HG02642 (cell line): ENCODE results near the gene ACOXL.
A peak's percentile ranks its signal among the peaks of the same experiment; 100 is the strongest.

Experiments used
- ATAC-seq: cut with Tn5 transposase; IDR thresholded peaks from one replicate; pipeline ENCODE4 v1.9.1; 2021; ENCODE audit warnings: mild to moderate bottlenecking; ENCODE audit not compliant: unreplicated experiment, poor library complexity

Gene ACOXL

DNA sequence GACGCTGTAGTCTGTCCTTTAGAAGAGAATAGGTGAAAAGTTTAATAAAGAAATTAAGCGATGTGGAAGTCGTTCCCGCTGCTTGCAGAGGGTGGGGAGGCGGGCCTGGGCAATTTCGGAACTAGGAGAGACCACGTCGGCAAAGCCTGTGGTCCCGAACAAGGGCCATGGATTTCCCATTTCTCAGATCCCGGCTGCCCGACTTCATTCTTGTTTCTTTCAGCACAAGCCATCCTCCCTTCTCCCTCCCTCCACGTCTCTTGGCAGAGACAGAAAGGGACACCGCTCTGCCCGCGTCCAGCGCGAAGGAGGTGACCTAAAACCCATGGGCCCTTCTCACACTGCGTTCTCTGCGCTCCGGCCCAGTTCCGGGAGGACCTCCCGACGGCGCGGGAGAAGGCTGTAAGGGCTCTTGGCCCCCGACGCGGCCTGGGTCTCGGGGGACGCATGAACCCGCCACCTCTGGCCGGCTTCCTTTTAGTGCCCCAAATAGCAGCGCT, 386.2 kb downstream of the ACOXL start:
- ATAC-seq: no peak

DNA sequence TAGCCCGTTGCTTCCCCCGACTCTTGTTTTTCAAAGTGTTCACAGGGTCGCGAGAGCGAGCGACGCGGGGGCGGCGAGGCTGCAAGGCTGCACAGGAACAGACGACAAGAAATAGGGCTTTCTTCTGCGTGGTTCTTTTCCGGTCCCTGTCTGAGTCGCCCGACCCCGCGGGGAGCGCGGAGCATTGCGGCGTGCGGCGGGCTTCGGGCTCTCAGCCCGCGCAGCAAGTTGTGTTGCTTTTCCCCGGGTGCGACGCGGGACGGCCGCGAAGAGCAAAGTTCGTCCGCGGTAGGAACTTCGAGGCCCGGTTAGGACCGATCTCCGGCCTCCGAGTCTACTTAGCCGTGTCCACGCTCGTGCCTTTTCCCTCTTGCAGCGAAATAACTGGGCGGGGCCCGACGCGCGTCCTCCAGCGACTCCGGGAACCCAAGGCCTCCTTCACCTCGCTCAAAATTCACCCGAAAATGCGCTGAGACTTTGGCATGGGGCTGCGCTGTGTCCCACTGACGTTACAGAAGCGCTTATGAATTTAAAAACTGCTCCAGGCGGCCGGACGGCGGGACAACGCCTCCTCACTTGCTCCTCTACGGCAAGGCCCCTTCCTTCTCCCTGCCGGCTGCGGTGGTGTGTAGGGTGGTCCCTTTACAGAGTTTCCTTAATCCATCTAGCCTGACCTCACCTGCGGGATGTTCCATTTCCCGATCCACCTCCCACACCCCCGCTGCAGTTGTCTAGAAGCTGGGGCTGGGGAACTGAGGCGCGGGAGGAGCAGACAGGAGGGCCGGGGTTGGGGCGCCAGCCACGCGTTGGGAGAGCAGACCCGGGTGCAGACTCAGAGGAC, 386.8 kb downstream of the ACOXL start:
- no peak for ATAC-seq

DNA sequence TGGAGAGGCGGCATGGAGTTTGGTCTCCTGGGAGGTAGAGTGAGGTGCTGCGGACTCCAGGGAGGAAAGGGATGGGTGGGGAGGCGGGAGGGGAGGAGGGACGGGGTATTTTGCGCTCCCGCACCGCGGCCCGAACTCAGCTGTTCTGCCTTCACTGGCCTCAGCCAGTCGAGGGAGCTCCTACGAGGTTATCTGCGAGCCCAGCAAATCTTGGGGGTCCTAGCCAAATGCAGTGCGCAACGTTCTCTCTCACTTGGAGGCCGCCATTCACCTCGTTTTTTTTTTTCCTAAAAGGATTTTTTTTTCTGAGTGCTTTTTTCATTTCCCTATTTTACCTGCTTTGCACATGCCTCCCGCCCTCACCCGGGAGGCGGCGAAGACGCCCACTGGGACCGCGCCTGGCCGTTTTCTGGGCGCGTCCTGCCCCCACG, 387.5 kb downstream of the ACOXL start:
- ATAC-seq: peak; percentile 5

DNA sequence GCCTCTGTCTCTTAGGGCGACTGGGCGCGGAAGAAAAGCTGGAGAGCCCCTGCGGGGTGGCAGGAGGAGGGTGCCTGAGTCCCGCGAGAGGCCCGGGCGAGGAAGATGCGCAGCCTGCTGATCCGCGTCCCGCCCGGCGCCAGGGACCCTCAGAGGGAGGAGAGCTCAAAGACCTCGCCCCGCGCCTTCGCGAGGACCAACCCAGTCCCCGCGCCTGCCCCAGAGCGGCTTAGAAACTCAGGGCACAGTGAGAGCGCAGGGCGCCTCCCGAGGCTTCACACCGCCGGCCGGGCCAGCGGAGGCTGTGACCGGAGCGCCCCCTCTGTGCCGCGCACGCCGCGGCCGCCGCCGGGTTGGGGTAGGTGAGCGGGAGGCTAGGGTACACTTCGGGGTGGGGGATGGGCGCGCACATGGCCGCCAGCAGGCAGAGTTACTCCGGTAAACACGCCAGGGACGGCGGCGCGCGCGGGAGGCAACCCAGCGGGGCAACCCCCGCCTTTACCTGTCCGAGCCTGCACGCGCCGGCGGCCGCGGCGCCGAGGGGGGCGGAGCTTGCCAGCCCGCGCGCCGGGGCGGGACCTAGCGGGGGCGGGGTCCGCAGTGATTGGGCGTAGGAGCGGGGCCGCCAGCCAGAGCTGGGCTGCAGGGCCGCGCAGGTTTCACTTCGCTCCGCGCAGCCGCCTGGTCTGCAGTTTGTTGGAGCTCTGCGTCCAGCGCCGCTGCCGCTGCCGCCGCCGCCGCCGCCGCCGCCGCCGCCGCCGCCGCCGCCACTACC, 388.1 kb downstream of the ACOXL start, which contains the start of gene BCL2L11:
Gene BCL2L11, plus strand, starts transcription at position 662 of the 775 bp plus-strand sequence. CDS start 2,832 bp downstream, outside the sequence.
- ATAC-seq: peak; percentile 58

DNA sequence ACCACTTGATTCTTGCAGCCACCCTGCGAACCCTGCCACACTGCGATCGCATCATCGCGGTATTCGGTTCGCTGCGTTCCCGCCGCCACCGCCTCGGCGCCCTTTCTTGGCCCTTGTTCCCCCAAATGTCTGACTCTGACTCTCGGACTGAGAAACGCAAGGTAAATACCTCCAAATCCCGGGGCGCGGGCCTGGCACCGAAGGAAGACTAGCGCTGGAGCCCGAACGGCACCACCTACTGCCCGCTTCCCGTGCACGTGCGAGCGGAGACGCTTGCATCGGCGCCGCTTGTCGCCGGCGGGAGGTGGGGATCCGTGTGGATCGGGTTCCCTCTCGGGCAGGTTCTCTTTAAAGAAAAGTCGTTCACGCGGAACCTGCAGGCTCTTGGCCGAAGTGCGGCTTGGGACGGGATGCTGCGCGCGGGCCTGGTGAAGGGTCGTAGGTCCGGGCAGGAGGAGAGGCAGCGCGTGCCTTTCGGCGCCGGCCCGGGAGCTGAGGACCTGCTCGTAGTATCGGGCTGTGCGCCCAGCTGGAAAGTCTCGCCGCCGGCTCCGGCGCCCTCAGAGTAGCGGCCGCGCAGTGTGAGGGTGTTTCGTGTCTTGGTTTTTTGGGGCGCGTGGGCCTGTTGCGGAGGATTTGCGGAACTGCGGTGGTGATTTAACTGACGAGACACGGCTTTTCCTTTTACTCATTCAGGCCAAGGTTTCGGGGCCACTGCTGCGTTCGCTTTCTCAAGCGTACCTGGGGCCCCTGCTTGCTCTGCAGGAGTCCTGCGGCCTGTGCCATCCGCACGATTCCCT, 388.9 kb downstream of the ACOXL start:
- peak; percentile 6 for ATAC-seq

DNA sequence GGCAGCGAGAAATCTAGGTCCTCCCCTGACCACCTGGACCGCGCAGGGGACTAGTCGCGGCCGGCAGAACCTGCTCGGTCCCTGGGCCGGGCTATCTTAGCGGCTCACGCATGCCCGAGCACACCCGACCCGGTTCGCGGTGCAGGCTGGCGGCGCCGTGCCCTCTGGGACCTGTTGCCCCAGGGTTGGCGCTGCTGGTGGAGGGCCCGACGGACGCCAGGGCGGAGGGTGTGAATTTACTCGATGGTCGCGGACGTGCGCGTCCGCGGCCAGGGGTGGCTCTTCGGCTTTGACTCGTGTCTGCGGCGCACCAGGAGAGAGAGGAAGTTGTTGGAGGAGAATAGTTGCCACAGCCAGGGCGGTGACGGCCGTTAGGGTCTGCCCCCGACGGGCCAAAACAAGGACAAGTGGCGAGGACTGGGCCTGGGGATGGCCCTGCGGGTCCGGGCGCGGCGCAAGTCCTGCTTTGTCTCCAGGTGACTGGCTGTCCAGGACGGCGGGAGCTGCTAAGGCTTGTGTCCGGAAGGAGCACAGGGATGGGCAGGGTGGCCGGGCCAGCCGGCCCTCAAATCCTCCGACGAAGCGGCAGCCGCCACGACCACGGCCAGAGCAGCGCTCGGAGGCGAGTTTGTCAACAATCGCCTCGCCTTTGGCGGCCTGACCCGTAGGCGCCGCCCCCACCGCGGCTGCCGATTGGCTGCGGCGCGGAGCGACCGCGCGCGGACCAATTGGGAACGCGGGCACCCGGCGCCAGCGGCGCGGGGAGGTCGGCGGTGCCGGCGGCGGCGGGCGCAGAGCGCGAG, 389.7 kb downstream of the ACOXL start:
- ATAC-seq: peak; percentile 54

DNA sequence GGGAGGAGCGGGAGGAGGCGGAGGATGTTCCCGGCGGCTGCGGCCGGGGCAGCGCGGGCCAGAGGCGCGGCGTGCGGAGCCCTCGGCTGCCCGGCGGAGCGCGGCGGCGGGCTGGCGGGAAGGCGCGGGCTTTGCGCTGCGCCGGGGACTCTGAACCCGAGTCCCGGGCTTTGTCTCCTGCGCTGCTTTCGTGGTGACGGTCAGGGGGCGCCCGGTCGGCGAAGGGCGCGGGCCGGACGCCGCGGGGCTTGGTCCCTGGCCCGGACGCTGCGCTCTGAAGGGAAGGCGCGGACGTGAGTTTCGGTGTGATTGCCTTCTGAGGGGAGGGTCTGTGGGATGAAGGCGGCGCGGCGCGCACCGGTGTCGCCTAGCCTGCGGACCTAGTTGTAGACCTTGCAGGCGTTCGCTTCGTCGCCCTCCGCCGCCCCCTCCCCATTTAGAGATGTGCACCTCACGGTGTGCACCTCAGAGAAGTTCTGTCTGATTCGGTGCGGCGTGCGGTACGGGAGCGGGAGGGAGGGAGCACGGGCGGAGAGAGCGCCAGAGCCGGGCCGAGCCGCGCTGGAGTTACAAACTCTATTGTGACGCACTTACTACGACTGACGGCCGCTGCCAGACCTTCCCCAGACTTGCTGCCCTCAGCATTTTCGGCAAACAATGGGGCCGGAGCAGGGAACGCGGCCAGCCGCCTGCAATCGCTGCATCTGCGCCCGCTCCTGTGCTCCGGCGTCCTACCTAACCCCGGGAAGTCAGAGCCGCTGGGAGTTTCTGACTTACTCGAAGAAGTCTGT, 390.5 kb downstream of the ACOXL start:
- ATAC-seq: peak; percentile 0

DNA sequence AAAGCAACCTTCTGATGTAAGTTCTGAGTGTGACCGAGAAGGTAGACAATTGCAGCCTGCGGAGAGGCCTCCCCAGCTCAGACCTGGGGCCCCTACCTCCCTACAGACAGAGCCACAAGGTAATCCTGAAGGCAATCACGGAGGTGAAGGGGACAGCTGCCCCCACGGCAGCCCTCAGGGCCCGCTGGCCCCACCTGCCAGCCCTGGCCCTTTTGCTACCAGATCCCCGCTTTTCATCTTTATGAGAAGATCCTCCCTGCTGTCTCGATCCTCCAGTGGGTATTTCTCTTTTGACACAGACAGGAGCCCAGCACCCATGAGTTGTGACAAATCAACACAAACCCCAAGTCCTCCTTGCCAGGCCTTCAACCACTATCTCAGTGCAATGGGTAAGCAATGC, 391.4 kb downstream of the ACOXL start:
- ATAC-seq: no peak

DNA sequence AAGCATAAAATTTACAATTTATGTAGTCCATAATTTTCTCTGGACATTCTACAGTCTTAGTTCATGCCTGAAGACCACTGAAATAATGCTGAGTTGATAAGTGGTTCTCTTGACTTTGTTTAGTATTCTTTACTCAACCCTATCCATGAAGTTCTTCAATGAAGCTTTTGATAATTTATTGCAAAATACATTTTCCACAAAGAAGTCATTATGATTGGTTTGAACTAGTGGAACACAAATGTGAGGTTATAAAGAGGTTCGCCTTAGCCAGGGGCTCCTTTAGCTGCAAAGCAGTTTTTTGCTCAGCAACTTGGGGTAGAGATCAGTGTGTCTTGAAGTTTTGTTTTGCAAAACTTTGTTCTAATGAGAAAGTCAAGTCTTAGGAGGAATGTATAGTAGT, 394.2 kb downstream of the ACOXL start:
- ATAC-seq: no peak

DNA sequence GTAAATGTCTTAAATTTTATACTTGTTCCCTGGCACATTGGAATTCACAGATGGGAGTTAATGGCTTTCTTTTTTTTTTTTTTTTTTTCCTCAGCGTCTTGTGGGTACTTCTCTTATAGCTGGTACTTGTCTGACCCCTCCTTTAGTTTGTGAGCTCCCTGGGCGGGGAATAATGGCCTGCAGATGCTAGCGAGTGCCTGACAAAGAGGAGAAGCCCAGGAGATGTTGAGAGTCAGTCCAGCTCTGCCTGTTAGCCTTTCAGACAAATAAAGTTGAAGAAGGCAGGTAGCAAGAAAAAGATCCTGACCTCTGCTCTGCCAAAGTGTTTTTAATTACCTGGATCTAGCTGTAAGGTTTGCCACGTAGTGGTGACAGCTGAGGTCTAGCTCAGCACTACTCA, 395.0 kb downstream of the ACOXL start:
- ATAC-seq: no peak

DNA sequence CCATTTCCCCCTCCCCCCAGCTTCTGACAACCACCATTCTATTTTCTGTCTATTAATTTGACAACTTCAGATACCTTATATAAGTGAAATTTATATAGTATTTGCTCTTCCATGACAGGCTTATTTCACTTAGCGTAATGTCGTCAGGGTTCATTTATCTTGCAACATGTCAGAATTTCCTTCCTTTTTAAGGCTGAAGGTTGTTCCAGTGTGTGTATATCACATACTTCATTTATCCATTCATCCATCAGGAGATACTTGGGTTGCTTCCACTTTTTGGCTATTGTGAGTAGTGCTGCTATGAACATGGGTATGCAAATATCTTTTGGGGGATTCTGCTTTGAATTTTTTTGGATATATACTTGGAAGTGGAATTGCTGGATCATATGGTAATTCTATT, 395.7 kb downstream of the ACOXL start:
- ATAC-seq: no peak

DNA sequence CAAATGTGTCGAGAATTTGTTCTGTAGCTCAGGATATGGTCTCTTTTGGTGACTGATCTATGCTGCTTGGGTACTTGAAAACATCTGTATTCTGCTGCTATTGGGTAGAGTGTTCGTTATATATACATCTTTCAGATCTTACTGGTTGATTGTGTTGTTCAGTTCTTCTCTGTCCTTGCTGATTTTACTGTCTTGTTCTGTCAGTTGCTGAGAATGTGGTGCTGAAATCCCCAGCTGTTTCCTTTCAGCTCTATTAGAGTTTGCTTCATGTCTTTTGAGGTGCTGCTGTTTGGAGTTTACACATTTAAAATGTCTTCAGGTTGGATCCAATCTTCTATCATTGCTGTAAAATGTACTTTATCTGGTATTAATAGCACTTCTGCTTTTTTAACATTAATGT, 401.2 kb downstream of the ACOXL start:
- ATAC-seq: no peak

DNA sequence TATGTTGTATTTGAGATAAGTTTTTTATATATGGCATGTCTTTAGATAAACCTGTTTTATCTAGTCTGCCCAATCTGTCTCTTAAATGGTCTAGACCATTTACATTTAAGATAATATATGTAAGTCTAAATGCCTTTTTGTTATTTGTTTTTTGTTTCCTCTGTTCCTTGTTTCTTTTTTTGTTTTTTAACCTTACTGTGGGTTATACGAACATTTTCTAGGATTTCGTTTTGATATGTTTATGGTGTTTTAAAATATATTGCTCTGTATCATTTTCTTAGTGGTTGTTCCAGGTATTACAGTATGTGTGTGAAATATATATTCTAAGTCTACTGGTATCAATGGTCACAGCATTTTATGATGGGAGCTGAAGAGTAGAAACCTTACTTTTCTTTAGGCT, 401.7 kb downstream of the ACOXL start:
- ATAC-seq: no peak

DNA sequence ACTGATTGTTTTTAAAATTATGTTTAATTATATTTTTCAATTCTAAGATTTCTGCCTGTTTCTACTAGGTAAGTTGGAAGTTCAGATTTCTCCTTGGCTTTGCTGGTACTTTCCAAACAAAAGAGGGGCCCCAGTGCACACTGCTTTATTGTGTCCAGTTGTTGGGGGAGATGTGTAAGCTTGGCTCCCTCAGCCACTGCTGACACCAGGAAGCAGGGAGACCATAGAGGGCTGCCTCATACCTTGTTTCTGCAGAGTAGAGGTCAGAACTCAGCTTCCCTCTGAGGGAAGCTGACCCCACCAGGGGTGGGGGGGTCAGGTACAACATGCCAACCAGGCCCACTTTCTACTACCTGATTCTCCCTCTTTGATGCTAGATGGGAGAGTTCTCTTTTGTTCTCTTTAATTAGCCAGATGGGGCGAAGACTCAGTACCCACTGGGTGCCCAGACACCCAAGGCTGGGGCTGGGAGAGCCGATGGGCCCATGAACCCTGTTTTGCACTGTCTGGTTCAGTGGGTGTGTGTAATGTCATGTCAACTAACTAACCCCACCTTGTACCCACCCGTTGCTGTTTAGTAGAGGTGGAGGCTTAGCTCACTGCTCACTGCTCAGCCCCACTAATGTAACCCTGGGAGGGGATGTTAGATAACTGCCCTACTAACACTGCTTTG, 403.0 kb downstream of the ACOXL start:
- no peak for ATAC-seq

DNA sequence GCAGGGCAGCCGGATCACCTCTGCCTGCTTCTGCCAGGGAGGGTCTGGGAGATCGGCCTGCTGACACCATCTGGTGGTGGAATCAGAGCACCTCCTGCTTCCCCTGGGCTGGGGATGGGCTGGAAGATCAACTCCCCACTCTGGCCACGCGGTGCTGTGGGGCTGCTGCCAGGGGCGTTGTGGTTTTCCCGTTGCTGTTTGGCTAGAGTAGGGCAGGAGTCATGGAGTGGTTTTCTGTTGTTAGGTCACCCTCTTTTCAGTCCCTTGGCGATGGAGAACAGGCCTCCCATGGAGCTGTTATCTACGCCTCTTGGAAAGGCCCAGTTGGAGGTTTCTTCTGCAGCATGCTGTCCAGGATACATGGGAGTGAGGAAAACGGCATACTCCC, 403.5 kb downstream of the ACOXL start:
- ATAC-seq: no peak

DNA sequence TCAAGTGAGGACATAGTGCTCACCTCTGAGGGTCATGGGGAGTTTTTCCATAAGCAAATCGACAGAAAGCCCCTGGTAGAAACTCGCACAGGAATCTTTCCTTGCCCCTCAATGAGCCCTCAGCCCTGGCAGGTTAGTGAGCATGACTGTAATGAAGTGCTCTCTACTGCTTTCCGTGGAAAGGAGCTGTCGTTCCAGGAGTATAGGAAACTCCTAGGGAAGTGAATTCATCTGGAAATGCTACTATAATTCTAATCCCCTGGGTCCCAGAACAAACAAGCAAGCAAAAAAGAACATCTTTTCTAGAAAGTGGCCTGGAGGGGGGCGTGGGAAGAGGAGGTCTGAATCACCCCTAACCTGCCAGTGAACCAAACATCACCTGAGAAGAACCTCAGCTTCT, 406.5 kb downstream of the ACOXL start:
- no peak for ATAC-seq

DNA sequence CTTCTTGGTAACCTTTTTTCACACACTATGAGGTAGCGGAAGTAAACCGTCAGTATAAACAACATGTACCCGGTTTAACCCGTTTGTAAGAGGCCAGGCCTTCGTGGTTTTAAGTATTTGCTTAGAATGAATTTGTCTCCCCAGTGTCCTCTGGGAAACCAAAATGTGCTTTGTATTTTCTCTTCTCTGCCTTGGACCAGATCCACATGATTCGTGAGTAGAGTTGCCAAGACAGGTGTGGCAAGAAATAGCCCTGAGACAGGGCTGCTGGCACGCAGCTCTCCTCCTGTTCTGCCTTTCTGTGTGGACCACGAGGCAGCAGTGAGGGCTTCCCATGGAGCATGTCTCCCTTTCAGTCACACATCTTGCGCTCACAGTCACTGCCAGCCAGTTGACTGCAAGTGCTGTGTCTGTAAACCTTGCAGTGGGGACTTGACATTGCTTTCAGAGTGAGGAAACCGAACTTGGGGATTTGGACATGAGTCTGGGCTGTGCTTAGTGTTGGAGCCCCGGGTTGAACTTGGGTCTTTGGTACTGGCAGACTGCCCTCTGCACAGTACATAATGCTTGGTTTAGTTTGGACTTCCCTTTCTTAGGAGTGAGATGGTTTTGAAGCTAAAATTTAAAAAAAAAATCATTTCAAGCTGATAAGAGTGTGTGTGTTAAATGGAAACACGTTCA, 407.4 kb downstream of the ACOXL start:
- ATAC-seq: no peak

DNA sequence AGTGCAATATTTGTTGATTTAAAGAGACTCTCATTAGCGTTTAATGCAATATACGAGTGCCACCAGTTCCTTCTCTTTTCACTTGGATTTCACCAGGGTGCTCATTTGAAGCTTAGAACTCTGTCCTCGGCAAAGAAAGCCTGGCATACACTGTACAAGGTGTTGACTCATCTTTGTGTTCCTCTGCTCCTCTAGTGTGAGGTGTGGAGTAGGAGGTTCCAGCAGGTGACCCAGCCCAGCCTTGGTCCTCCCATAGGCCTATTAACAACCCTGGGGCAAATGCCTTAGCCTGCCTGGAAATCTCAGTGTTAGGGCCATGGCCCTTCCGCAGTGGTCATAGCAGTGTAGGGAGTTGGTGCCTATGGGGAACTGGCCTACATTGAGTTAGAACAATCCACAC, 408.4 kb downstream of the ACOXL start:
- no peak for ATAC-seq
